Astrocyte of the cerebellum (primary cell): ENCODE measurements around the gene TAF4.
A peak's percentile ranks its signal among the peaks of the same experiment; 100 is the strongest.

Experiments
- DNase-seq: peaks from one replicate; pipeline ENCODE4 v3.0.0-alpha.2; 2011; ENCODE audit warnings: low read depth
- H3K4me3 ChIP-seq: 2 replicates; pipeline ENCODE4 v1.5.1; 2011; ENCODE audit warnings: mild to moderate bottlenecking, low read depth, low read length, moderate library complexity
- CTCF ChIP-seq: IDR thresholded peaks from 2 replicates; pipeline ENCODE4 v1.5.1; 2012; ENCODE audit warnings: low read length, low read depth, moderate library complexity, mild to moderate bottlenecking; ENCODE audit errors: missing control alignments
- in situ Hi-C: cut with HindIII; loops from 2 replicates; pipeline ENCODE4 v1.10.0; 2017; ENCODE audit warnings: low sequenced_read_pairs

The TAF4 gene

GRCh38 chr20:61980647-61981583, 84.8 kb downstream of the TAF4 start:
- no peak for DNase-seq
- in situ Hi-C loops, result no loop called here
- H3K4me3 ChIP-seq, result no peak overlapping the region
- peak; percentile 75 for TF ChIP-seq CTCF

GRCh38 chr20:61979701-61980635, 85.7 kb downstream of the TAF4 start:
- in situ Hi-C loops, result no loop called here
- no peak overlapping the region for H3K4me3 ChIP-seq
- no peak for DNase-seq
- TF ChIP-seq CTCF, result no peak

- no peak overlapping the region for H3K4me3 ChIP-seq
- no peak for TF ChIP-seq CTCF
- in situ Hi-C loops, result no loop called here
- no peak for DNase-seq
Measured at GRCh38 chr20:61979090-61979489, 86.6 kb downstream of the TAF4 start.

GRCh38 chr20:61978491-61978890, 87.2 kb downstream of the TAF4 start:
- in situ Hi-C loops, result no loop called here
- H3K4me3 ChIP-seq, result no peak overlapping the region
- DNase-seq, result no peak
- no peak for TF ChIP-seq CTCF

- in situ Hi-C loops, result no loop called here
- H3K4me3 ChIP-seq, result no peak overlapping the region
- TF ChIP-seq CTCF, result no peak
- no peak for DNase-seq
Measured at GRCh38 chr20:61977419-61977786, 88.3 kb downstream of the TAF4 start.

- no peak for TF ChIP-seq CTCF
- in situ Hi-C loops, result no loop called here
- H3K4me3 ChIP-seq, result no peak overlapping the region
Measured at GRCh38 chr20:61976644-61977418, 88.8 kb downstream of the TAF4 start.

More at GRCh38 chr20:61976644-61977418, 88.8 kb downstream of the TAF4 start:
- peak; percentile 8 for DNase-seq
